Neural progenitor cell (in vitro differentiated cells): ENCODE data around the gene MTRF1L. TPM values are rescaled to one million over a fixed set of nuclear protein-coding genes. Genes with fewer than 3 reads are reported as not detected.
A peak's percentile ranks its signal among the peaks of the same experiment; 100 is the strongest.

Experiments
- DNase-seq: peaks from one replicate; pipeline ENCODE4 v3.0.0-alpha.2; 2016; ENCODE audit warnings: low spot score
- H2AFZ ChIP-seq: fragments of 200-600 bp; sonication (generic); replicated peaks from 2 replicates; pipeline ENCODE4 v1.6.1; 2016; ENCODE audit warnings: antibody characterized with exemption
- H3F3A ChIP-seq: fragments of 200-600 bp; sonication (generic); 2 replicates; pipeline ENCODE4 v1.6.1; 2016; ENCODE audit warnings: antibody characterized with exemption, low read depth
- H3K27ac ChIP-seq: fragments of 200-600 bp; sonication (generic); 2 replicates; pipeline ENCODE4 v1.5.1; 2016; ENCODE audit warnings: mild to moderate bottlenecking
- H3K27me3 ChIP-seq: fragments of 200-600 bp; sonication (generic); 2 replicates; pipeline ENCODE4 v1.6.1; 2016; ENCODE audit warnings: mild to moderate bottlenecking, moderate library complexity
- H3K36me3 ChIP-seq: fragments of 200-600 bp; sonication (generic); 2 replicates; pipeline ENCODE4 v1.5.1; 2016
- H3K4me1 ChIP-seq: fragments of 200-600 bp; sonication (generic); 2 replicates; pipeline ENCODE4 v1.6.1; 2016; ENCODE audit warnings: mixed run types
- H3K4me2 ChIP-seq: fragments of 200-600 bp; sonication (generic); 2 replicates; pipeline ENCODE4 v1.6.1; 2016
- H3K4me3 ChIP-seq: fragments of 200-600 bp; sonication (generic); 2 replicates; pipeline ENCODE4 v1.5.1; 2016
- H3K79me2 ChIP-seq: fragments of 200-600 bp; sonication (generic); 2 replicates; pipeline ENCODE4 v1.6.1; 2016; ENCODE audit warnings: low read depth
- H3K9ac ChIP-seq: fragments of 200-600 bp; sonication (generic); 2 replicates; pipeline ENCODE4 v1.6.1; 2016
- H3K9me3 ChIP-seq: fragments of 200-600 bp; sonication (generic); 2 replicates; pipeline ENCODE4 v1.5.1; 2016; ENCODE audit warnings: low read depth
- H4K20me1 ChIP-seq: fragments of 200-600 bp; sonication (generic); 2 replicates; pipeline ENCODE4 v1.6.1; 2016; ENCODE audit warnings: low read depth
- H3K27ac Mint-ChIP-seq: 3 replicates; pipeline ENCODE4 v1.8.0; 2021; ENCODE audit warnings: mixed read lengths
- H3K27me3 Mint-ChIP-seq: 2 replicates; pipeline ENCODE4 v1.8.0; 2022; ENCODE audit warnings: low read depth, mild to moderate bottlenecking, inconsistent platforms, moderate library complexity, mixed read lengths; ENCODE audit not compliant: insufficient read depth
- H3K36me3 Mint-ChIP-seq: 3 replicates; pipeline ENCODE4 v1.8.0; 2021; ENCODE audit warnings: mixed read lengths
- H3K4me1 Mint-ChIP-seq: 3 replicates; pipeline ENCODE4 v1.8.0; 2021; ENCODE audit warnings: mixed read lengths
- H3K4me3 Mint-ChIP-seq: 3 replicates; pipeline ENCODE4 v1.8.0; 2021; ENCODE audit warnings: mild to moderate bottlenecking, moderate library complexity, mixed read lengths
- H3K9me3 Mint-ChIP-seq: 3 replicates; pipeline ENCODE4 v1.8.0; 2020; ENCODE audit warnings: mixed read lengths
- EZH2 ChIP-seq: fragments of 200-600 bp; sonication (generic); IDR thresholded peaks from 2 replicates; pipeline ENCODE4 v1.6.1; 2017; ENCODE audit warnings: antibody characterized with exemption, mild to moderate bottlenecking, moderate library complexity
- EZH2phosphoT487 ChIP-seq: fragments of 200-600 bp; sonication (generic); IDR thresholded peaks from 2 replicates; pipeline ENCODE4 v1.6.1; 2017; ENCODE audit warnings: antibody characterized with exemption
- total RNA-seq: library from RNA; depleted of rRNA; stranded (reverse); fragments of >200 nt; gene quantifications from 2 replicates; pipeline ENCODE4 v1.2.3, GENCODE V29; 2015; ENCODE audit warnings: low replicate concordance
- TF ChIP-seq, protein P1 (sequence below): fragments of 200-600 bp; sonication (generic); IDR thresholded peaks from 2 replicates; pipeline ENCODE4 v1.5.1; 2017; ENCODE audit warnings: antibody characterized with exemption, mild to moderate bottlenecking

The MTRF1L gene
- total RNA-seq, 1 donor from 2014 or later: 29.0 TPM

DNA sequence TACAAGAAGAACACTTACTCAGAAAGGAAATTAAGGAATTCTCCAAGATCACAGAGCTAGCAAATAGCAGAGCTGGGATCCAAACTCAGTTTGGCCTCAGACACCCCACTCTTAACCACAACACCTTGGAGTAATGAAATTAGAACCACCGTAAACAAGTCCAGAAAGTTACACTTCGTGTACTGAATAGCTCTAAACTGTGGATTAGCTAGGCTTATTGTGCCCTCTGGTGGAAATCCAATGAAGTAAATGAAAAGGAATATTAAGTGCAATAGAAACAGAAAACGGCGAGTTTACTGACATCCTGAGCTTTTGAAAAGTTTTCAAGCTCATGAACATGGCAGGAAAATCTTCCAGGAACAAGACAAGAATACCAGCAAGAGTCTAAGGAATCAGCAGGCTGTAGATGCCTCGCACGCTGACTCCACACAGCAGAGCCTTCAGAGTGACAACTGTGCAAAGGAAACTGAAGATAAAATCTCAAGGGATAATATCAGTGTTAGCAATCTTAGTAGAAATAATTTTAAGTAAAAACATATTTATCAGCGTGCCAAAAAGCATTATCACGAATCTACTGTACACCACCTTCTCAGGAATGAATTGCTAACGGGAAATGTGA, 54.2 kb downstream of the MTRF1L start:
- Mint-ChIP-seq H3K4me3 (no peak overlapping the region), H3K9me3 (no peaks in the 10 kb centered on the region), H3K27me3 (no peaks in the 10 kb centered on the region), H3K27ac (peak overlapping the region; percentile 50), H3K36me3 (no peaks in the 10 kb centered on the region), H3K4me1 (no peaks in the 10 kb centered on the region)
- no peak overlapping the region for H3K27ac ChIP-seq
- no peak overlapping the region for H3K9ac ChIP-seq
- H3K4me2 ChIP-seq: no peak overlapping the region
- H3K4me3 ChIP-seq: no peak overlapping the region
- peak overlapping the region; percentile 95 for H2AFZ ChIP-seq
- no peaks in the 10 kb centered on the region for H4K20me1 ChIP-seq
- no peaks in the 10 kb centered on the region for H3F3A ChIP-seq
- peak; percentile 56 for DNase-seq
- H3K79me2 ChIP-seq: no peaks in the 10 kb centered on the region
- no peaks in the 10 kb centered on the region for H3K36me3 ChIP-seq
- H3K4me1 ChIP-seq: no peaks in the 10 kb centered on the region
- H3K9me3 ChIP-seq: no peaks in the 10 kb centered on the region
- TF ChIP-seq EZH2: no peak
- TF ChIP-seq, protein P1, sequence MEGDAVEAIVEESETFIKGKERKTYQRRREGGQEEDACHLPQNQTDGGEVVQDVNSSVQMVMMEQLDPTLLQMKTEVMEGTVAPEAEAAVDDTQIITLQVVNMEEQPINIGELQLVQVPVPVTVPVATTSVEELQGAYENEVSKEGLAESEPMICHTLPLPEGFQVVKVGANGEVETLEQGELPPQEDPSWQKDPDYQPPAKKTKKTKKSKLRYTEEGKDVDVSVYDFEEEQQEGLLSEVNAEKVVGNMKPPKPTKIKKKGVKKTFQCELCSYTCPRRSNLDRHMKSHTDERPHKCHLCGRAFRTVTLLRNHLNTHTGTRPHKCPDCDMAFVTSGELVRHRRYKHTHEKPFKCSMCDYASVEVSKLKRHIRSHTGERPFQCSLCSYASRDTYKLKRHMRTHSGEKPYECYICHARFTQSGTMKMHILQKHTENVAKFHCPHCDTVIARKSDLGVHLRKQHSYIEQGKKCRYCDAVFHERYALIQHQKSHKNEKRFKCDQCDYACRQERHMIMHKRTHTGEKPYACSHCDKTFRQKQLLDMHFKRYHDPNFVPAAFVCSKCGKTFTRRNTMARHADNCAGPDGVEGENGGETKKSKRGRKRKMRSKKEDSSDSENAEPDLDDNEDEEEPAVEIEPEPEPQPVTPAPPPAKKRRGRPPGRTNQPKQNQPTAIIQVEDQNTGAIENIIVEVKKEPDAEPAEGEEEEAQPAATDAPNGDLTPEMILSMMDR: peak; percentile 74
- no peaks in the 10 kb centered on the region for H3K27me3 ChIP-seq

DNA sequence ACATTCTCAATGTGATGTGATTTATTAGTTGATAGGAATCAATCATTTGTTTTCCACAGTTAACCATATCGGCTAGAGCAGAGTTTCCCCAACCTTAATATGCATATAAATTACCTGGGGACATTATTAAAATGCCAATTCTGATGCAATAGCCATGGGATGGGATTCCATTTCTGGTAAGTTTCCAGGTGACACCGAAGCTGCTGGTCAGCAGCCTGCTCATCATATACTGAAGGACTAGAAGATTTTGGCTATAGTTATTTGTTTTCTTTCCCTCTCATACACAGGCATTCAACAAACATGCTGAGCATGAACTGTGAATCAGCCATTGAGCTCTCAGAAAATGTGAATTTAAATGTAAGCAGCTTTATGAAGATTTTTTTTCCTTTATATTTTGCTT, 55.5 kb downstream of the MTRF1L start:
- Histone ChIP-seq H3K79me2 (no peaks in the 10 kb centered on the region), H3K4me1 (no peaks in the 10 kb centered on the region), H3K27ac (no peak overlapping the region), H3K9ac (no peak overlapping the region), H4K20me1 (no peaks in the 10 kb centered on the region), H3K9me3 (no peaks in the 10 kb centered on the region), H2AFZ (no peak overlapping the region), H3K4me3 (no peak overlapping the region), H3K4me2 (no peak overlapping the region), H3F3A (no peaks in the 10 kb centered on the region), H3K27me3 (no peaks in the 10 kb centered on the region), H3K36me3 (no peaks in the 10 kb centered on the region)
- Mint-ChIP-seq H3K27me3 (no peaks in the 10 kb centered on the region), H3K36me3 (no peaks in the 10 kb centered on the region), H3K4me1 (no peaks in the 10 kb centered on the region), H3K9me3 (no peaks in the 10 kb centered on the region), H3K4me3 (no peak overlapping the region), H3K27ac (no peak overlapping the region)
- TF ChIP-seq, protein P1: no peak
- TF ChIP-seq EZH2 (no peak), EZH2phosphoT487 (no peak)
- no peak for DNase-seq

DNA sequence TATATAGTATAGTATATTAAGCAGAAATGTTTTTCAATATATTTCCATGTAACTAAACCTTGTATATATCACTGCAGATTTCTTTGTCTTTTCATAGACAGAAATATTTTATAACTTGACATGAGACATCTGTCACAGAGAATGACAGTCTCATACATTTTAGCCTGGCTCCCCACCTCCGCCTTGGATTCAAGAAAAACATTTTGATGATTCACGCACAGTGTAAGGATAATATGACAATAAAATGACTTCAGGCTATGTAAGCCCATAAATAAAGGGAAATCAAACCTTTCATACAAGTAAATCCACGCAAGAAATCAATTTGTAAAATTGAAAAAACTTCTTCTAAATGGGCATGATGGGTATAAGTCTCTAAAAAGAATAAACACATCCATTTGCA, 56.0 kb downstream of the MTRF1L start:
- no peak overlapping the region for H3K4me3 ChIP-seq
- H2AFZ ChIP-seq: no peak overlapping the region
- no peaks in the 10 kb centered on the region for H3F3A ChIP-seq
- H3K79me2 ChIP-seq: no peaks in the 10 kb centered on the region
- Mint-ChIP-seq H3K27ac (no peak overlapping the region), H3K9me3 (no peaks in the 10 kb centered on the region), H3K27me3 (no peaks in the 10 kb centered on the region), H3K4me3 (no peak overlapping the region), H3K36me3 (no peaks in the 10 kb centered on the region), H3K4me1 (no peaks in the 10 kb centered on the region)
- no peak overlapping the region for H3K9ac ChIP-seq
- H3K9me3 ChIP-seq: no peaks in the 10 kb centered on the region
- H3K27me3 ChIP-seq: no peaks in the 10 kb centered on the region
- no peaks in the 10 kb centered on the region for H4K20me1 ChIP-seq
- no peak overlapping the region for H3K4me2 ChIP-seq
- no peak overlapping the region for H3K27ac ChIP-seq
- H3K36me3 ChIP-seq: no peaks in the 10 kb centered on the region
- no peaks in the 10 kb centered on the region for H3K4me1 ChIP-seq
- TF ChIP-seq EZH2phosphoT487 (no peak), EZH2 (no peak)
- TF ChIP-seq, protein P1: no peak
- no peak for DNase-seq
